Loucy (cell line): Measurements from ENCODE around the gene THBD.

Experiments
- H2AFZ ChIP-seq: fragments of 200-600 bp; sonication (generic); 2 replicates; pipeline ENCODE4 v1.6.0; 2016; ENCODE audit warnings: antibody characterized with exemption, mild to moderate bottlenecking, low read length, moderate library complexity
- H3F3A ChIP-seq: fragments of 200-600 bp; 2 replicates; pipeline ENCODE4 v1.6.0; 2016; ENCODE audit warnings: antibody characterized with exemption, low read depth, mild to moderate bottlenecking
- H3K27me3 ChIP-seq: fragments of 200-600 bp; sonication (generic); 2 replicates; pipeline ENCODE4 v1.6.1; 2014; ENCODE audit warnings: low read length, mild to moderate bottlenecking; ENCODE audit not compliant: insufficient read depth, poor library complexity, severe bottlenecking
- H3K36me3 ChIP-seq: fragments of 200-600 bp; sonication (generic); 2 replicates; pipeline ENCODE4 v1.6.1; 2016; ENCODE audit warnings: low read length; ENCODE audit not compliant: insufficient read depth
- H3K4me1 ChIP-seq: fragments of 200-600 bp; sonication (generic); 2 replicates; pipeline ENCODE4 v1.5.1; 2014; ENCODE audit warnings: low read length, mild to moderate bottlenecking; ENCODE audit not compliant: insufficient read depth, poor library complexity, severe bottlenecking
- H3K4me2 ChIP-seq: fragments of 200-600 bp; sonication (generic); 2 replicates; pipeline ENCODE4 v1.6.0; 2014; ENCODE audit warnings: antibody characterized with exemption, low read length, low read depth, mild to moderate bottlenecking; ENCODE audit not compliant: poor library complexity, severe bottlenecking
- H3K4me3 ChIP-seq: fragments of 200-600 bp; sonication (generic); 2 replicates; pipeline ENCODE4 v1.5.1; 2014; ENCODE audit warnings: low read length, mild to moderate bottlenecking, mixed read lengths; ENCODE audit not compliant: poor library complexity, severe bottlenecking
- H3K79me2 ChIP-seq: fragments of 200-600 bp; sonication (generic); 2 replicates; pipeline ENCODE4 v1.6.1; 2014; ENCODE audit warnings: low read length; ENCODE audit not compliant: insufficient read depth
- H3K9ac ChIP-seq: fragments of 200-600 bp; sonication (generic); 2 replicates; pipeline ENCODE4 v1.6.0; 2014; ENCODE audit warnings: mild to moderate bottlenecking, low read depth, low read length, moderate library complexity; ENCODE audit not compliant: poor library complexity, severe bottlenecking
- H3K9me2 ChIP-seq: fragments of 200-600 bp; sonication (generic); replicated peaks from 2 replicates; pipeline ENCODE4 v1.6.1; 2016; ENCODE audit warnings: low read depth, low read length, mixed read lengths
- H3K9me3 ChIP-seq: fragments of 200-600 bp; sonication (generic); 2 replicates; pipeline ENCODE4 v1.6.1; 2014; ENCODE audit warnings: mild to moderate bottlenecking, antibody characterized with exemption, low read length, low read depth; ENCODE audit not compliant: insufficient read depth
- H4K20me1 ChIP-seq: fragments of 200-600 bp; sonication (generic); 2 replicates; pipeline ENCODE4 v1.6.0; 2014; ENCODE audit warnings: antibody characterized with exemption, low read length, mild to moderate bottlenecking; ENCODE audit not compliant: insufficient read depth, poor library complexity, severe bottlenecking
- CTCF ChIP-seq: fragments of 200-600 bp; sonication (generic); conservative IDR thresholded peaks from 2 replicates; pipeline ENCODE4 v1.5.1; 2014; ENCODE audit warnings: mild to moderate bottlenecking, antibody characterized with exemption, low read length
- EZH2phosphoT487 ChIP-seq: fragments of 200-600 bp; IDR thresholded peaks from 2 replicates; pipeline ENCODE4 v1.6.1; 2018; ENCODE audit warnings: antibody characterized with exemption, mild to moderate bottlenecking, moderate library complexity, borderline replicate concordance

Gene THBD

GRCh38 chr20:23008667-23009066 is 40.8 kb downstream of the THBD start:
- Histone ChIP-seq H2AFZ (no peak overlapping the region), H3K9me3 (no peaks in the 10 kb centered on the region), H3K27me3 (no peaks in the 10 kb centered on the region), H4K20me1 (no peaks in the 10 kb centered on the region), H3K79me2 (no peaks in the 10 kb centered on the region), H3K4me2 (no peak overlapping the region), H3K9me2 (no peaks in the 10 kb centered on the region), H3K4me3 (no peak overlapping the region), H3K4me1 (no peaks in the 10 kb centered on the region), H3F3A (no peaks in the 10 kb centered on the region), H3K36me3 (no peaks in the 10 kb centered on the region), H3K9ac (no peak overlapping the region)
- TF ChIP-seq CTCF (no peak), EZH2phosphoT487 (no peak)

- no peaks in the 10 kb centered on the region for H4K20me1 ChIP-seq
- H3K36me3 ChIP-seq: no peaks in the 10 kb centered on the region
- no peak overlapping the region for H2AFZ ChIP-seq
These were observed 41.4 kb downstream of the THBD start for GRCh38 chr20:23007886-23008655.

GRCh38 chr20:23007462-23007861 is 42.0 kb downstream of the THBD start:
- H3K4me2 ChIP-seq: no peak overlapping the region
- no peaks in the 10 kb centered on the region for H3K4me1 ChIP-seq
- no peaks in the 10 kb centered on the region for H3K9me2 ChIP-seq
- no peaks in the 10 kb centered on the region for H3K36me3 ChIP-seq
- H4K20me1 ChIP-seq: no peaks in the 10 kb centered on the region
- no peak overlapping the region for H3K9ac ChIP-seq
- no peaks in the 10 kb centered on the region for H3F3A ChIP-seq
- H3K4me3 ChIP-seq: no peak overlapping the region
- no peak overlapping the region for H2AFZ ChIP-seq
- H3K79me2 ChIP-seq: no peaks in the 10 kb centered on the region
- no peaks in the 10 kb centered on the region for H3K9me3 ChIP-seq
- no peaks in the 10 kb centered on the region for H3K27me3 ChIP-seq
- TF ChIP-seq CTCF (no peak), EZH2phosphoT487 (no peak)

More at GRCh38 chr20:23007886-23008655, 41.4 kb downstream of the THBD start:
- no peaks in the 10 kb centered on the region for H3K9me2 ChIP-seq
- TF ChIP-seq CTCF (no peak), EZH2phosphoT487 (no peak)
- H3F3A ChIP-seq: no peaks in the 10 kb centered on the region
- no peaks in the 10 kb centered on the region for H3K4me1 ChIP-seq
- H3K79me2 ChIP-seq: no peaks in the 10 kb centered on the region
- H3K27me3 ChIP-seq: no peaks in the 10 kb centered on the region
- H3K9ac ChIP-seq: no peak overlapping the region
- no peaks in the 10 kb centered on the region for H3K9me3 ChIP-seq
- H3K4me2 ChIP-seq: no peak overlapping the region
- no peak overlapping the region for H3K4me3 ChIP-seq
